GM23338 (cell line): ENCODE measurements around the gene PPP5C. TPM values are rescaled to one million over a fixed set of nuclear protein-coding genes. Genes with fewer than 3 reads are reported as not detected.
"Not testable (repeated sequence)": the region's sequence is repeated elsewhere in the genome, so short reads cannot be mapped to it uniquely, and the experiment has no call there.

Source experiments
- ATAC-seq: fragments of 200-7000 bp; cut with Tn5 transposase; 3 replicates; pipeline ENCODE4 v1.9.1; 2020
- DNase-seq: peaks from one replicate; pipeline ENCODE4 v3.0.0-alpha.2; 2015; ENCODE audit warnings: low spot score
- H2AFZ ChIP-seq: fragments of 200-600 bp; sonication (generic); 2 replicates; pipeline ENCODE4 v1.8.0; 2016; ENCODE audit warnings: antibody characterized with exemption, mild to moderate bottlenecking, moderate library complexity
- H3F3A ChIP-seq: fragments of 200-600 bp; sonication (generic); replicated peaks from 2 replicates; pipeline ENCODE4 v1.8.0; 2017; ENCODE audit warnings: antibody characterized with exemption, mixed run types, low read depth
- H3K27ac ChIP-seq: fragments of 200-600 bp; sonication (generic); 2 replicates; pipeline ENCODE4 v1.6.1; 2016; ENCODE audit warnings: low read depth
- H3K27me3 ChIP-seq: fragments of 200-600 bp; sonication (generic); 2 replicates; pipeline ENCODE4 v1.8.0; 2016; ENCODE audit warnings: mild to moderate bottlenecking, mixed run types, moderate library complexity; ENCODE audit not compliant: insufficient read depth
- H3K36me3 ChIP-seq: fragments of 200-600 bp; sonication (generic); 2 replicates; pipeline ENCODE4 v1.8.0; 2016; ENCODE audit warnings: mild to moderate bottlenecking; ENCODE audit not compliant: insufficient read depth
- H3K4me1 ChIP-seq: fragments of 200-600 bp; sonication (generic); 2 replicates; pipeline ENCODE4 v1.8.0; 2016; ENCODE audit warnings: mild to moderate bottlenecking, moderate library complexity; ENCODE audit not compliant: insufficient read depth
- H3K4me2 ChIP-seq: fragments of 200-600 bp; sonication (generic); 2 replicates; pipeline ENCODE4 v1.7.1; 2017; ENCODE audit warnings: mixed run types
- H3K4me3 ChIP-seq: fragments of 200-600 bp; sonication (generic); 2 replicates; pipeline ENCODE4 v1.6.1; 2016; ENCODE audit warnings: mixed run types
- H3K79me2 ChIP-seq: fragments of 200-600 bp; sonication (generic); replicated peaks from 2 replicates; pipeline ENCODE4 v1.8.0; 2017; ENCODE audit warnings: mild to moderate bottlenecking; ENCODE audit not compliant: insufficient read depth
- H3K9me2 ChIP-seq: fragments of 200-600 bp; sonication (generic); 2 replicates; pipeline ENCODE4 v1.8.0; 2017; ENCODE audit not compliant: insufficient read depth
- H4K20me1 ChIP-seq: fragments of 200-600 bp; sonication (generic); replicated peaks from 2 replicates; pipeline ENCODE4 v1.8.0; 2017; ENCODE audit warnings: mild to moderate bottlenecking; ENCODE audit not compliant: insufficient read depth
- H3K27ac Mint-ChIP-seq: 2 replicates; pipeline ENCODE4 v1.8.0; 2020; ENCODE audit warnings: inconsistent platforms, mild to moderate bottlenecking, moderate library complexity, mixed read lengths
- H3K27me3 Mint-ChIP-seq: 3 replicates; pipeline ENCODE4 v1.8.0; 2022; ENCODE audit warnings: low read depth, mild to moderate bottlenecking, moderate library complexity, mixed read lengths, inconsistent platforms; ENCODE audit not compliant: insufficient read depth, poor library complexity
- H3K36me3 Mint-ChIP-seq: 3 replicates; pipeline ENCODE4 v1.8.0; 2021; ENCODE audit warnings: low read depth, mild to moderate bottlenecking, inconsistent platforms, moderate library complexity, mixed read lengths
- H3K4me1 Mint-ChIP-seq: 3 replicates; pipeline ENCODE4 v1.8.0; 2020; ENCODE audit warnings: mild to moderate bottlenecking, inconsistent platforms, mixed read lengths
- H3K4me3 Mint-ChIP-seq: 3 replicates; pipeline ENCODE4 v1.8.0; 2021; ENCODE audit warnings: moderate library complexity, mild to moderate bottlenecking, inconsistent platforms, mixed read lengths
- H3K9me3 Mint-ChIP-seq: 3 replicates; pipeline ENCODE4 v1.8.0; 2020; ENCODE audit warnings: moderate library complexity, mild to moderate bottlenecking, inconsistent platforms, mixed read lengths
- CREB1 ChIP-seq: fragments of 250-450 bp; sonication (Bioruptor Pico); IDR thresholded peaks from 2 replicates; pipeline ENCODE4 v1.5.0; 2020; ENCODE audit warnings: low read depth, mild to moderate bottlenecking, moderate library complexity
- EZH2phosphoT487 ChIP-seq: fragments of 200-600 bp; sonication (generic); IDR thresholded peaks from one replicate; pipeline ENCODE4 v1.8.1; 2018; ENCODE audit warnings: antibody characterized with exemption; ENCODE audit not compliant: unreplicated experiment
- NANOG ChIP-seq: IDR thresholded peaks from 2 replicates; pipeline ENCODE4 v1.6.1; 2016; ENCODE audit warnings: antibody characterized with exemption, borderline replicate concordance
- POLR2AphosphoS5 ChIP-seq: IDR thresholded peaks from 2 replicates; pipeline ENCODE4 v1.6.1; 2016; ENCODE audit warnings: antibody characterized with exemption, low read depth
- ZNF114 ChIP-seq: fragments of 250-450 bp; sonication (Bioruptor Pico); IDR thresholded peaks from 2 replicates; pipeline ENCODE4 v1.5.0; 2020; ENCODE audit warnings: mild to moderate bottlenecking, moderate library complexity
- ZNF331 ChIP-seq: fragments of 250-450 bp; sonication (Bioruptor Pico); IDR thresholded peaks from 2 replicates; pipeline ENCODE4 v1.5.0; 2020; ENCODE audit warnings: low read depth, mild to moderate bottlenecking, moderate library complexity
- polyA plus RNA-seq: library from polyadenylated mRNA; unstranded; fragments of >200 nt; fragmentation: Nextera tagmentation; extraction: Ambion mirVana; gene quantifications from 2 replicates; pipeline ENCODE4 v1.2.1, GENCODE V29; 2016
- total RNA-seq: library from RNA; depleted of rRNA; stranded (reverse); fragments of >200 nt; shearing (Covaris generic); gene quantifications from 2 replicates; pipeline ENCODE4 v1.2.3, GENCODE V29; 2014
- TF ChIP-seq, protein P1 (sequence below): fragments of 250-450 bp; sonication (Bioruptor Pico); IDR thresholded peaks from 2 replicates; pipeline ENCODE4 v1.5.0; 2020; ENCODE audit warnings: mild to moderate bottlenecking, moderate library complexity
- TF ChIP-seq, protein P2 (sequence below): IDR thresholded peaks from one replicate; pipeline ENCODE4 v1.6.1; 2018; ENCODE audit warnings: antibody characterized with exemption; ENCODE audit not compliant: unreplicated experiment

PPP5C gene
- total and polyA plus RNA-seq, 2 experiments from 2014 or later = 51.6 to 123 TPM

DNA sequence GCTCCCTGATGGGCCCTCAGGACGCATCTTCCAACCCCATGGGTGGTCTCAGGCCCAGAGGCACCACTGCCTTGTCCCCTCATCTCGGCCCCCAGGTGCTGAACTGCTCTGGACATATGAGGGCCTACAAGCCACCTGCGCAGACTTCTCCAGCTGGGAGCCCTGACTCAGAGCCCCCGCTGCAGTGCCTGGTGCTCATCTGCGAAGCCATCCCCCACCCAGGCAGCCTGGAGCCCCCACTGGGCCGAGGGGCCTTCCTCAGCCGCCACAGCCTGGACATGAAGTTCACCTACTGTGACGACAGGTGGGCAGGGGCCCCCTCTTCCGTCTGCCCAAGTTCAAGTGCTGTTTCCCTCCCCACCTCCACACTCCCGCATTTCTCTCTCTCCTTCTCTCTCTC, 37.8 kb upstream of the PPP5C start (continued):
- no peak for TF ChIP-seq ZNF114
- TF ChIP-seq CREB1 (CRISPR knock-in tag) = no peak
- TF ChIP-seq NANOG = no peak
- no peak for TF ChIP-seq POLR2AphosphoS5
- TF ChIP-seq ZNF331 (CRISPR knock-in tag) = no peak

DNA sequence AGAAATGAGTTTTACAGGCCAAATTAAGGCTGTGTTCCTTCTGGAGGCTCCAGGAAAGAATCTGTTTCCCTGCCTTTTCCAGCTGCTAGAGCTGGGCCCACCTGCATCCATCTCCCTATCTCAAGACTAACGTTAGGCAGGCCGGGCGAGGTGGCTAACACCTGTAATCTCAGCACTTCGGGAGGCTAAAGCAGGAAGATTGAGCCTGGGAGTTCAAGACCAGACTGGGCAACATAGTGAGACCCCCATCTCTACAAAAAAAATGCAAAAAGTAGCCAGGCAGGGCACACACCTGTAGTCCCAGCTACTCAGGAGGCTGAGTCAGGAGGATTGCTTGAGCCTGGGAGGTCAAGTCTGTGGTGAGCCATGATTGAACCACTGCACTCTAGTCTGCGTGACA, 35.4 kb upstream of the PPP5C start:
- no peak overlapping the region for H3K4me3 Mint-ChIP-seq
- H3F3A ChIP-seq = no peaks in the 10 kb centered on the region
- H3K27me3 Mint-ChIP-seq = peaks cover 5% of the 10 kb centered on the region
- no peaks in the 10 kb centered on the region for H3K79me2 ChIP-seq
- TF ChIP-seq, protein P1, sequence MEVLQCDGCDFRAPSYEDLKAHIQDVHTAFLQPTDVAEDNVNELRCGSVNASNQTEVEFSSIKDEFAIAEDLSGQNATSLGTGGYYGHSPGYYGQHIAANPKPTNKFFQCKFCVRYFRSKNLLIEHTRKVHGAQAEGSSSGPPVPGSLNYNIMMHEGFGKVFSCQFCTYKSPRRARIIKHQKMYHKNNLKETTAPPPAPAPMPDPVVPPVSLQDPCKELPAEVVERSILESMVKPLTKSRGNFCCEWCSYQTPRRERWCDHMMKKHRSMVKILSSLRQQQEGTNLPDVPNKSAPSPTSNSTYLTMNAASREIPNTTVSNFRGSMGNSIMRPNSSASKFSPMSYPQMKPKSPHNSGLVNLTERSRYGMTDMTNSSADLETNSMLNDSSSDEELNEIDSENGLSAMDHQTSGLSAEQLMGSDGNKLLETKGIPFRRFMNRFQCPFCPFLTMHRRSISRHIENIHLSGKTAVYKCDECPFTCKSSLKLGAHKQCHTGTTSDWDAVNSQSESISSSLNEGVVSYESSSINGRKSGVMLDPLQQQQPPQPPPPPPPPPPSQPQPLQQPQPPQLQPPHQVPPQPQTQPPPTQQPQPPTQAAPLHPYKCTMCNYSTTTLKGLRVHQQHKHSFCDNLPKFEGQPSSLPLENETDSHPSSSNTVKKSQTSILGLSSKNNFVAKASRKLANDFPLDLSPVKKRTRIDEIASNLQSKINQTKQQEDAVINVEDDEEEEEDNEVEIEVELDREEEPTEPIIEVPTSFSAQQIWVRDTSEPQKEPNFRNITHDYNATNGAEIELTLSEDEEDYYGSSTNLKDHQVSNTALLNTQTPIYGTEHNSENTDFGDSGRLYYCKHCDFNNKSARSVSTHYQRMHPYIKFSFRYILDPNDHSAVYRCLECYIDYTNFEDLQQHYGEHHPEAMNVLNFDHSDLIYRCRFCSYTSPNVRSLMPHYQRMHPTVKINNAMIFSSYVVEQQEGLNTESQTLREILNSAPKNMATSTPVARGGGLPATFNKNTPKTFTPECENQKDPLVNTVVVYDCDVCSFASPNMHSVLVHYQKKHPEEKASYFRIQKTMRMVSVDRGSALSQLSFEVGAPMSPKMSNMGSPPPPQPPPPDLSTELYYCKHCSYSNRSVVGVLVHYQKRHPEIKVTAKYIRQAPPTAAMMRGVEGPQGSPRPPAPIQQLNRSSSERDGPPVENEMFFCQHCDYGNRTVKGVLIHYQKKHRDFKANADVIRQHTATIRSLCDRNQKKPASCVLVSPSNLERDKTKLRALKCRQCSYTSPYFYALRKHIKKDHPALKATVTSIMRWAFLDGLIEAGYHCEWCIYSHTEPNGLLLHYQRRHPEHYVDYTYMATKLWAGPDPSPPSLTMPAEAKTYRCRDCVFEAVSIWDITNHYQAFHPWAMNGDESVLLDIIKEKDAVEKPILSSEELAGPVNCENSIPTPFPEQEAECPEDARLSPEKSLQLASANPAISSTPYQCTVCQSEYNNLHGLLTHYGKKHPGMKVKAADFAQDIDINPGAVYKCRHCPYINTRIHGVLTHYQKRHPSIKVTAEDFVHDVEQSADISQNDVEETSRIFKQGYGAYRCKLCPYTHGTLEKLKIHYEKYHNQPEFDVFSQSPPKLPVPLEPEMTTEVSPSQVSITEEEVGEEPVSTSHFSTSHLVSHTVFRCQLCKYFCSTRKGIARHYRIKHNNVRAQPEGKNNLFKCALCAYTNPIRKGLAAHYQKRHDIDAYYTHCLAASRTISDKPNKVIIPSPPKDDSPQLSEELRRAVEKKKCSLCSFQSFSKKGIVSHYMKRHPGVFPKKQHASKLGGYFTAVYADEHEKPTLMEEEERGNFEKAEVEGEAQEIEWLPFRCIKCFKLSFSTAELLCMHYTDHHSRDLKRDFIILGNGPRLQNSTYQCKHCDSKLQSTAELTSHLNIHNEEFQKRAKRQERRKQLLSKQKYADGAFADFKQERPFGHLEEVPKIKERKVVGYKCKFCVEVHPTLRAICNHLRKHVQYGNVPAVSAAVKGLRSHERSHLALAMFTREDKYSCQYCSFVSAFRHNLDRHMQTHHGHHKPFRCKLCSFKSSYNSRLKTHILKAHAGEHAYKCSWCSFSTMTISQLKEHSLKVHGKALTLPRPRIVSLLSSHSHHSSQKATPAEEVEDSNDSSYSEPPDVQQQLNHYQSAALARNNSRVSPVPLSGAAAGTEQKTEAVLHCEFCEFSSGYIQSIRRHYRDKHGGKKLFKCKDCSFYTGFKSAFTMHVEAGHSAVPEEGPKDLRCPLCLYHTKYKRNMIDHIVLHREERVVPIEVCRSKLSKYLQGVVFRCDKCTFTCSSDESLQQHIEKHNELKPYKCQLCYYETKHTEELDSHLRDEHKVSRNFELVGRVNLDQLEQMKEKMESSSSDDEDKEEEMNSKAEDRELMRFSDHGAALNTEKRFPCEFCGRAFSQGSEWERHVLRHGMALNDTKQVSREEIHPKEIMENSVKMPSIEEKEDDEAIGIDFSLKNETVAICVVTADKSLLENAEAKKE = no peak
- no peak for TF ChIP-seq CREB1 (CRISPR knock-in tag)
- no peak for TF ChIP-seq EZH2phosphoT487
- TF ChIP-seq, protein P2, sequence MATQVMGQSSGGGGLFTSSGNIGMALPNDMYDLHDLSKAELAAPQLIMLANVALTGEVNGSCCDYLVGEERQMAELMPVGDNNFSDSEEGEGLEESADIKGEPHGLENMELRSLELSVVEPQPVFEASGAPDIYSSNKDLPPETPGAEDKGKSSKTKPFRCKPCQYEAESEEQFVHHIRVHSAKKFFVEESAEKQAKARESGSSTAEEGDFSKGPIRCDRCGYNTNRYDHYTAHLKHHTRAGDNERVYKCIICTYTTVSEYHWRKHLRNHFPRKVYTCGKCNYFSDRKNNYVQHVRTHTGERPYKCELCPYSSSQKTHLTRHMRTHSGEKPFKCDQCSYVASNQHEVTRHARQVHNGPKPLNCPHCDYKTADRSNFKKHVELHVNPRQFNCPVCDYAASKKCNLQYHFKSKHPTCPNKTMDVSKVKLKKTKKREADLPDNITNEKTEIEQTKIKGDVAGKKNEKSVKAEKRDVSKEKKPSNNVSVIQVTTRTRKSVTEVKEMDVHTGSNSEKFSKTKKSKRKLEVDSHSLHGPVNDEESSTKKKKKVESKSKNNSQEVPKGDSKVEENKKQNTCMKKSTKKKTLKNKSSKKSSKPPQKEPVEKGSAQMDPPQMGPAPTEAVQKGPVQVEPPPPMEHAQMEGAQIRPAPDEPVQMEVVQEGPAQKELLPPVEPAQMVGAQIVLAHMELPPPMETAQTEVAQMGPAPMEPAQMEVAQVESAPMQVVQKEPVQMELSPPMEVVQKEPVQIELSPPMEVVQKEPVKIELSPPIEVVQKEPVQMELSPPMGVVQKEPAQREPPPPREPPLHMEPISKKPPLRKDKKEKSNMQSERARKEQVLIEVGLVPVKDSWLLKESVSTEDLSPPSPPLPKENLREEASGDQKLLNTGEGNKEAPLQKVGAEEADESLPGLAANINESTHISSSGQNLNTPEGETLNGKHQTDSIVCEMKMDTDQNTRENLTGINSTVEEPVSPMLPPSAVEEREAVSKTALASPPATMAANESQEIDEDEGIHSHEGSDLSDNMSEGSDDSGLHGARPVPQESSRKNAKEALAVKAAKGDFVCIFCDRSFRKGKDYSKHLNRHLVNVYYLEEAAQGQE = no peak
- no peak for TF ChIP-seq ZNF331 (CRISPR knock-in tag)
- no peak for TF ChIP-seq NANOG
- no peaks in the 10 kb centered on the region for H3K9me2 ChIP-seq
- H3K4me1 ChIP-seq = no peaks in the 10 kb centered on the region
- peaks cover 63% of the 10 kb centered on the region for H3K36me3 Mint-ChIP-seq
- no peak overlapping the region for H3K4me3 ChIP-seq
- H3K27ac ChIP-seq = no peak overlapping the region
- no peak for DNase-seq
- H3K27ac Mint-ChIP-seq = no peak overlapping the region
- ATAC-seq = no peak
- H3K27me3 ChIP-seq = no peaks in the 10 kb centered on the region
- H3K4me1 Mint-ChIP-seq = no peaks in the 10 kb centered on the region; the same call in 2 of the 3 replicates
- no peak overlapping the region for H3K4me2 ChIP-seq
- peaks cover 8% of the 10 kb centered on the region; the same call in 1 of the 2 replicates for H3K36me3 ChIP-seq
- no peak overlapping the region for H2AFZ ChIP-seq
- no peaks in the 10 kb centered on the region; the same call in none of the 2 replicates for H4K20me1 ChIP-seq
- peaks cover 7% of the 10 kb centered on the region; the same call in 2 of the 3 replicates for H3K9me3 Mint-ChIP-seq

DNA sequence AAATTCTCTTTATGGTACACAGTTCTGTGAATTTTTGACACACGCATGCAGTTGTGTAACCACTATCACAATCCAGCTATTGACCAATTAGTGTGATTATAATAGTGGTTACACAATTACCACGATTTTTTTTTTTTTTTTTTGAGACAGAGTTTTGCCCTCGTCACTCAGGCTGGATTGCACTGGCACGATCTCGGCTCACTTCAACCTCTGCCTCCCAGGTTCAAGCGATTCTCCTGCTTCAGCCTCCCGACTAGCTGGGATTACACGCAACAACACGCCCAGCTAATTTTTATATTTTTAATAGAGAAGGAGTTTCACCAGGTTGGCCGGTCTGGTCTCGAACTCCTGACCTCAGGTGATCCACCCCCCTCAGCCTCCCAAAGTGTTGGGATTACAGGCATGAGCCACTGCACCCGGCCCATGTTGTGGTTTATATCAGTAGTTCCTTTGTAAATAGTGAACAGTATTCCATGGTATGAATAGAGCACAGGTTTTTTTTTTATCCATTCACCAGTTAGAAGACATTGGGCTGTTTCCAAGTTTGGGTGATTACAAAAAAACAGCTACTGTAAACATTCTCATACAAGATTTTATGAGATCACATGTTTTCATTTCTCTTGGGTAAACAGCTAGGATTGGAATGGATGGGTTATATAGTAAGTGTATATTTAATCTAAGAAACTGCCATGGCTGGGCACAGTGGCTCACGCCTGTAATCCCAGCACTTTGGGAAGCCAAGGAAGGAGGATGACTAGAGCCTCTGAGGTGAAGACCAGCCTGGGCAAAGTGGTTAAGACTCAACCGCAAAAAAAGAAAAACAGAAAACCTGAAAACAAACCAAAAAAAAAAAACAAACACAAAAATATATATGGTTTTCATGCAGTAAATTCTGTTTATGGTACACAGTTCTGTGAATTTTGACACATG, 33.1 kb upstream of the PPP5C start:
- H3F3A ChIP-seq, H3K79me2 ChIP-seq, H3K27ac ChIP-seq, H3K27me3 Mint-ChIP-seq, H3K27me3 ChIP-seq, H3K4me3 Mint-ChIP-seq, ATAC-seq, H4K20me1 ChIP-seq, H3K27ac Mint-ChIP-seq, DNase-seq, H3K9me2 ChIP-seq, H3K9me3 Mint-ChIP-seq, H2AFZ ChIP-seq, H3K4me1 Mint-ChIP-seq, H3K4me2 ChIP-seq, H3K4me3 ChIP-seq, H3K4me1 ChIP-seq, H3K36me3 ChIP-seq: not testable (repeated sequence)
- H3K36me3 Mint-ChIP-seq = peaks cover 53% of the 10 kb centered on the region
